IPS-18a (cell line): Measurements from ENCODE around the gene BBS9.

Experiments used
- H3K27ac ChIP-seq: one replicate; pipeline ENCODE4 v1.5.1; 2013; ENCODE audit warnings: low read length
- H3K27me3 ChIP-seq: one replicate; pipeline ENCODE4 v1.6.1; 2013; ENCODE audit warnings: mild to moderate bottlenecking, low read length; ENCODE audit not compliant: control insufficient read depth, insufficient read depth
- H3K36me3 ChIP-seq: one replicate; pipeline ENCODE4 v1.6.1; 2013; ENCODE audit warnings: low read depth, low read length; ENCODE audit not compliant: control insufficient read depth
- H3K4me1 ChIP-seq: one replicate; pipeline ENCODE4 v1.6.1; 2013; ENCODE audit warnings: low read depth, low read length; ENCODE audit not compliant: control insufficient read depth
- H3K4me3 ChIP-seq: one replicate; pipeline ENCODE4 v1.5.1; 2013; ENCODE audit warnings: low read length
- H3K9ac ChIP-seq: one replicate; pipeline ENCODE4 v1.6.1; 2013; ENCODE audit warnings: mild to moderate bottlenecking, low read length, moderate library complexity
- H3K9me3 ChIP-seq: one replicate; pipeline ENCODE4 v1.6.1; 2013; ENCODE audit warnings: low read depth, low read length; ENCODE audit not compliant: control insufficient read depth

Gene BBS9

DNA sequence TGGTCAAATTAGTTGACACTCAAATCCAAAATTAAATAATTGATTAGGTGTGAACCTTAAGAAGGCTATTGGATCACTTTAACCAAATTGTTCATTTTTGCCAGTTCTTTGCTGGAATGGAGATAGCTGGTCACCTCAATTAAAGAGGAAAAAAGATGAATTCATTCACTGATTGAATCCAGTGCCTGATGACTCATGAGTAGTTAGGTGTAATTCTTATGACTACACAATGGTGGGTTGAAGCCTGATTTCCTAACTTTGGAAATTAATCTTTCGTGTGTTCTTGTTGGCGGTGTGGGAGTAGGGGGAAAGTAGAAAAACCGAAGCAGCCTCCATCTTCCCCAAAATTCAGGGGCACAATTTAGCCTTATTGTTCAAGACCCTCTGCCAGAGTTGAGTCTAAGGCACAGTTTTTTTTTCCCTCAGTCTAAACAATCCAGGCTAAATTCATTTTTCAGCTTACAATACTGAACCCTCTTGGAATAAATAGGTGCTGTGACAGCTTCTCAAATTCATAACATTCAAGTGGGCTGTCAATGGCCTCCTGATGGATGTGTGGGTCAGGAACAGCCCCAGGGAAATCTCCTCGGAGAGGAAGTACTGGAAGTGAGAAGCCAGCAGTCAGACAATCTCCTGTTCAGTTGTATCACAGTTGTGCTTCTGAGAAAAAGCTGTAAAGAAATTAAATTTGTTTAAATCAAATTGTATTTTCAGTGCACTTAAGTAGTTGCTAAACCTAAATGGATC, 356.6 kb downstream of the BBS9 start:
- peaks cover 4% of the 10 kb centered on the region for H3K4me1 ChIP-seq
- no peaks in the 10 kb centered on the region for H3K27me3 ChIP-seq
- no peaks in the 10 kb centered on the region for H3K36me3 ChIP-seq
- H3K9me3 ChIP-seq = no peaks in the 10 kb centered on the region
- H3K4me3 ChIP-seq = no peak overlapping the region
- no peak overlapping the region for H3K27ac ChIP-seq
- no peak overlapping the region for H3K9ac ChIP-seq

DNA sequence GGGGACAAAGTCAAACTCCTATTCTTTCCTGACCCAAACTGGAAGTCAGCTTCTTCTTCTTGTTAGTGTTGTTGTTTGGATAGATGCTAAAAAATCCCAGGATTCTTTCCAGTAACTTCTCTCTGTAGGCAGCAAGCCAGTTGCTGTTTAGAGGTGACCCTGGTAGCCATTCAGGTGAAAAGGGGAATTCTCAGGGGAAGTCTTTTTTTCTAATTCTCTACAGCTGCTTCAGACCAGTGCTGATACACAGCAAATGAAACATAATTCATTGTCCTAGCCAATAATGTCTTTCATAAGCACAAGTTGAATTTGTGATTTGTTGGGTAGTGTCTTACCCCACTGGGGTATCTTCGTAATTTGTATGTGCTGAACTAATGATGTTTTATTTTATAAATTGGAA, 357.3 kb downstream of the BBS9 start:
- Histone ChIP-seq H3K9ac (no peak overlapping the region), H3K27me3 (no peaks in the 10 kb centered on the region), H3K36me3 (no peaks in the 10 kb centered on the region), H3K4me3 (no peak overlapping the region), H3K27ac (no peak overlapping the region), H3K4me1 (peaks cover 8% of the 10 kb centered on the region), H3K9me3 (no peaks in the 10 kb centered on the region)

DNA sequence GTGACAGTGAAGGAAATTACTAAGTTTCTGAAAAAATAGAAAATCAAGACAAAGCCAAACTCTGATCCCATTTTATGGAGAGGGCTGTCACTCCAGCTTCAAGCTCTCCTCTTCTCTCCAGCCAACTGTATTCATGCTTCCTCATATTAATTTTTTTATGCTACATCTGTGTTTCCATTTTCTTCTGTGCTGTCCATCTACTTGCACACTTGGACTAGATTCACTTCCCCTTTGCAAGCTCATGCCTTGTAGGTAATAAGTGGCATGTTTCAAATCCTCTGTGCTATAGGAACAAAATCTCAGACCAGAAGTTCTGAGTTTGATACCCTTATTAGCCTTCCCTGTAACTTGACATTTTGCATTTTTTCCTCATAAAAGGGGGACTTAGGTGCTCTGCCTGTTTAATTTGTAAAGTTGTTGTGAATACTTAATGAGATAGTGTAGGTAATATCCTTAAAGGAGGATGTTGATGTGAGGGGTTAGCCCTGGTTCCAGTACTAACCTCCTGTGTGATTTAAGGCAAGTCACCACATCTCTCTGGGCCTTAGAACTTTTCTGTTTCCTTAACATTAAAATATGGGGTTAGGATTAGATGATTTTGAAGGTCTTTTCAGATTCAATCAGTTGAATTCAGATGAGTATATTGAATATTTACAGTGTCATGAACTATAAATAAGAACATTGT, 358.8 kb downstream of the BBS9 start:
- H3K9me3 ChIP-seq = no peaks in the 10 kb centered on the region
- H3K27ac ChIP-seq = no peak overlapping the region
- H3K36me3 ChIP-seq = no peaks in the 10 kb centered on the region
- H3K27me3 ChIP-seq = no peaks in the 10 kb centered on the region
- H3K4me1 ChIP-seq = peaks cover 20% of the 10 kb centered on the region
- no peak overlapping the region for H3K4me3 ChIP-seq
- no peak overlapping the region for H3K9ac ChIP-seq

DNA sequence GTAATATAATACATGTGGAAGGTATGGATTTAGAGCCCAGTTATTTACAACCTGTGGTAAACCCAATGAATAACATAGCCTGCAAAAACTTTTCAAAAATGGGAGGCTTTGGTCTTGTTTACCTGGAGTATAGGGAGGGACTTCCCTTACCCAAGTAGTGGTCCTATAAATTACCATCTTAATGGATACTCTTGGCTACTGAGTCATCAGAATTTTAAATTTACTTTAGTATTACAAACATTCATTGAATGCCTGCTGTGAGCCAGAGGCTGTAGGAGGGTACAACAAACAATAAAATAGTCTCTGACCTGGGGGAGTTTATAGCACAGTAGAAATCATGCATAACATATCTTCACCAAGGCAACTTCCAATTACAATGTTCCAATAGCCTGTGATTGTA, 365.1 kb downstream of the BBS9 start:
- no peaks in the 10 kb centered on the region for H3K9me3 ChIP-seq
- H3K27ac ChIP-seq = peak overlapping the region; percentile 44
- H3K27me3 ChIP-seq = no peaks in the 10 kb centered on the region
- H3K4me3 ChIP-seq = peak overlapping the region; percentile 26
- no peak overlapping the region for H3K9ac ChIP-seq
- peaks cover 38% of the 10 kb centered on the region for H3K4me1 ChIP-seq
- H3K36me3 ChIP-seq = no peaks in the 10 kb centered on the region

DNA sequence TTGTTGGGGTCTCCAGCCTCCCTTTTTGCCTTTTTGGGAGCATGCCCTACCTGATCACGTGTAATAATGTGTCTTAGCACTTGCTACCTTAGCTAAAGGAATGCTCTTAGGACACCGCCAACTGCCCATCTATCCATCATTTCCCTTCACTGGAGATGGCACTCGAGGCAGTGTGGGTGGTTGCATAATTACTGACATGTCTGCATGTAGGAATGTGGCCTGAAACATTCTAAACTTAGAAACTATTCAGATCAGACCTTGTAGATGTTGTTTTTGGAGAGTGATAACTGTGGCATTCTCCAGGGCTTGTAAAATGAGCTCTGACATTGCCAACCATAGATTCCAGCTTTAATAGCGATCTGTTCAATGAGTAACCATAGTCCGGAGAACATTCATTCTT, 365.8 kb downstream of the BBS9 start:
- no peaks in the 10 kb centered on the region for H3K9me3 ChIP-seq
- H3K9ac ChIP-seq = no peak overlapping the region
- H3K27ac ChIP-seq = no peak overlapping the region
- peak overlapping the region; percentile 22 for H3K4me3 ChIP-seq
- H3K27me3 ChIP-seq = no peaks in the 10 kb centered on the region
- no peaks in the 10 kb centered on the region for H3K36me3 ChIP-seq
- peaks cover 38% of the 10 kb centered on the region for H3K4me1 ChIP-seq

DNA sequence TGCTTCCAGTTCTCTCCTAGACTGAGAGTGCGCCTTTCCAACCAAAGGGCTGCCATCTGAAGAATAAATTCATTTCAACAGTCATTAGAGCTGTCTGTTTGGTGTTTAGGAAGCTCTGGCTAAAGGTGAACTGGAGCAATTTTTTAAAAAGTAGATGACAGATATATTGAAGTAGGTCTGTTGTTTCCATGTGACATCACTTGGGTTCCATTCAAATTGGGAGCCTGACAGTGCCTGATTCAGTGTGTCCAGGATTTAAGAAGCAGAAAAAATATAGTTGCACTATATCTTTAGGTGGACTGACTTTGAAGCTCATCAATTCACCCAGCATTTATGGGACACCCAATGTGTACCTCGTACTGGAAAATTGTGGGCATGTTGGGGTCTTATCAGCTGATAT, 367.7 kb downstream of the BBS9 start:
- Histone ChIP-seq H3K27me3 (no peaks in the 10 kb centered on the region), H3K4me1 (peaks cover 31% of the 10 kb centered on the region), H3K27ac (no peak overlapping the region), H3K4me3 (no peak overlapping the region), H3K36me3 (no peaks in the 10 kb centered on the region), H3K9ac (no peak overlapping the region), H3K9me3 (no peaks in the 10 kb centered on the region)

DNA sequence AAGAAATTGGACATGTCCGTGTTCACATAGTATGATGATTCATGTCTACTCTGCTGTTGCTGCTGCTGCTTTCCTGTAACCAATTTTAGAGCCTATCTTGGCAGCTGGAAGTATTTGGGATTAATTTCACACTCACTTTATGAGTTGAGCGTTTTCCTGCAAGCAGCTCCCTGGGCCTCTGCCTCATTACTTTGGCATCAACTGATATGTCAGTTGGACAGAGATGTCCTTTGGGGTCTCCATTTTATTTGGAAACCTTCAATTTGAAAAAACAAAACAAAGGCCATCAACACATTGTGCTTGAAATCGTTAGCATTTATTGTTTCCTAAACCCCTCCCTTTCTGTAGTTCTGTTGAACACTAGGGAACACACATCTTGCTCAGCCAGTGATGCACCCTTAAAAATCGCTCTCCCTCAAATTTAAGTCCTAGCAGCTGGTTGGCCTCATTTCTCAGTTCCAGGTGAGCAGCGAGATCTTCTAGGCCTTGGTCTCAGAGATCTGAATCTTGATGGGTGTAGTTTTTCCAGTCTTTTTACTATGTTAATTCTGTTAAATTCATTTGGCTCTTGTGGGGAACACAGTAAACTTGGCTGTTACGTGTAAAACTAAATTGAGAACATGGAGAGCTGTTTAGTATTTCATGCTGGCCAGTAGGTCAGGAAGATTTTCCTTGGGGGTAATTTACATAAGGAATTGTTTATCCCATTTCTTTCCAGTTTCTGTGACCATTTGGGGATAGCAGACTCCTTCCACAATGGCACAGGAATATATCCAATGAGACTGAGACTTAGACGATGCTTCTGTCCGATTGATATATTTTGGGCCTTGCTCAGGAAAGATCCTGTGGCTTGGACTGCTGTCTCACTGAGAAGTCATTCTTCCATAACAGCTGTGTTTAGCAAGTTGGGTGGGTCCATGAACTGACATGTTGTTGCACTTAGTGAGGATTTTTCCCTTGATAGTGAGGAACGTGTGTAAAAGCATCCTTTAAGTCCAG, 371.6 kb downstream of the BBS9 start:
- Histone ChIP-seq H3K4me1 (no peaks in the 10 kb centered on the region), H3K27ac (no peak overlapping the region), H3K9ac (no peak overlapping the region), H3K9me3 (no peaks in the 10 kb centered on the region), H3K27me3 (no peaks in the 10 kb centered on the region), H3K4me3 (no peak overlapping the region), H3K36me3 (no peaks in the 10 kb centered on the region)

DNA sequence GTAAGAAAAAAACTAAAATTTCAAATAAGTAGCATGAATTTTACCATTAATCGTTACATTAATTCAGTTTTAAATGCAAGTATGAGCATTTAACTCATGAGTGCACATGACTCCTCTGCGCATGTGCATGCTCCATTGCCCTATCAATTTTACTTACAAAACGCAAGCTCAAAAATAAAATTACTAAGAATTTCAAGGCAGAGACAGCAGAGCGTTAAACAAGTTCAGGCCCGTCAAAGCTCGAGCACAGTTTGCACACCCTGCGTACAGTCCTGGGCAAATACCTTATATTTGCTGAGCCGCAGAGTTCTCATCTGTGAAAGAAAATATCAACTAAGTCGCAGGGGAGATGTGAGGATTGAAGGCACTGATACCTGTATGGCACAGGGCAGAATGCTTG, 373.6 kb downstream of the BBS9 start:
- H3K4me1 ChIP-seq = no peaks in the 10 kb centered on the region
- no peak overlapping the region for H3K4me3 ChIP-seq
- H3K27me3 ChIP-seq = no peaks in the 10 kb centered on the region
- H3K9ac ChIP-seq = no peak overlapping the region
- no peaks in the 10 kb centered on the region for H3K9me3 ChIP-seq
- H3K36me3 ChIP-seq = no peaks in the 10 kb centered on the region
- no peak overlapping the region for H3K27ac ChIP-seq

DNA sequence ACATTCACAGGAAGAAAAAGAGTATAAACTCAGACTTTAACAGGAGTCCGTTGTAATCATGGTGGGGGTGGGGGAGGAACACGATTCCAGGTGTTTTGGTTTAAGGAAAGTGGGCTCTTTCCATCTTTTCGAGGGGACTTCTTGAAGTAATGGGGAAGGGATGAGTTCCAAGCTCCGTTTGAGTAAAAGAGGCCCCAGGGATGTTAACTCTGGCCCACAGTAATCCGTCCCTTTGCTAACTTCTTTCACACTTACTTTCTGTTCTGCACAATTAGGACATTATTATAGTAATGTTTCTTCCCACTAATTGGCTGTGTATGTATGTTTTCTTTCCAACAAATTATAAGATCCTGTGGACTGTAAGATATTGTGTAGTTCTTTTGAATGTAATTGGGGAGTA, 374.4 kb downstream of the BBS9 start:
- Histone ChIP-seq H3K9ac (no peak overlapping the region), H3K4me3 (no peak overlapping the region), H3K4me1 (no peaks in the 10 kb centered on the region), H3K36me3 (no peaks in the 10 kb centered on the region), H3K9me3 (no peaks in the 10 kb centered on the region), H3K27me3 (no peaks in the 10 kb centered on the region), H3K27ac (no peak overlapping the region)

DNA sequence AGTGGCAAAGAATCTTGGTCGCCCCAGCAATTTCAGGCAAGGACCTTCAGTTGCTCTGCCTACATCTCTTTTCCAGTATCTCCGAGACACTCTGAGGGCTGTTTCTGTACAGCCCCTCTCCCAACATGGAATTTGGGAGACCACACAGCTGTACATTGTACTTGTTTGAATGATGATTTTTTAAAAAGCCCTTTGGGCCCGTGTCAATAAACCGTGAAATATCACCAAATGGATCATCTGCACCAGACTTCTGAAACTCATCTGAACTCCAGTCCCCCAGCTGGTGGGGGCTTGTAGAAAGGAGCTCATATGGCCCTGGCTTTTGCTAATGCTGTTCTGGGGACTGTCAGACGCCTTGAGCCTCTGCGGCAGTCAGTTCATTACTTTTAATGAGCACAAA, 374.9 kb downstream of the BBS9 start:
- Histone ChIP-seq H3K36me3 (no peaks in the 10 kb centered on the region), H3K9me3 (no peaks in the 10 kb centered on the region), H3K27ac (no peak overlapping the region), H3K27me3 (no peaks in the 10 kb centered on the region), H3K9ac (no peak overlapping the region), H3K4me1 (no peaks in the 10 kb centered on the region), H3K4me3 (no peak overlapping the region)

DNA sequence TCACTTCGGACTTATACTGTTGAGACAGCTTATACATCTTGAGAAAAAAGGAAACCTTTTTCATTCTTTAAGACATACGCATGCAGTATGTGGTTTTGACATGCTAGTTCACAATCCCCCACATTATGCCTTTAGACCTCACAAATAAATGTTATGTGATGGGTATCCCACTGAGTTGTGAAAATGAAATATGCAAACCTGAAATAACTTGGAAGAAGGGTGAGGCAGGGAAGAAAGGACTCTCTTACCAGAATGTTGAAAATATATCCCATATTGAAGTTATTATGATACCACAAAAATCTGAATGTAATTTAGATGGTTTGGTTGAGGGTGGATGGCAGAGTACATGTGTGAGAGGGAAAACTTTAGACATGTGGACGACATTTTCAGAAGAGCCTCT, 379.8 kb downstream of the BBS9 start:
- Histone ChIP-seq H3K36me3 (no peaks in the 10 kb centered on the region), H3K4me1 (no peaks in the 10 kb centered on the region), H3K27ac (no peak overlapping the region), H3K4me3 (no peak overlapping the region), H3K9me3 (no peaks in the 10 kb centered on the region), H3K27me3 (no peaks in the 10 kb centered on the region), H3K9ac (no peak overlapping the region)
